ENCODE results near the gene ATG14.

DNA sequence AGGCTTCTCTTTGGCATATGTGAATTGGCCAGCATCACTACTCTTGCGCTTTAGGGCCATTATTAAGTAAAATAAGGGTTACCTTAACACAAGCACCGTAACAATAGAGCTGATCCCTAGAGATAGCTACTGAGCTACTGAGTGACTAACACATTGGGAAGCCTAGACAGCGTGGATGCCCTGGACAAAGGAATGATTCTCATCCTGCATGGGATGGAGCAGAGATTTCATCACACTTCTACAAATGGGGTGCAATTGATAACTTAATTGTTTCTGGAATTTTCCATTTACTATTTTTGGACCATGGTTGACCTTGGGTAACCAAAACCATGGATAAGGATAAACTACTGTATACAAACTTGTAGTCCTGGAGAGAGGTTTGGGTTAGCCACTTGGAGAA lies 83.3 kb downstream of the ATG14 start:
- TF ChIP-seq, protein P1, sequence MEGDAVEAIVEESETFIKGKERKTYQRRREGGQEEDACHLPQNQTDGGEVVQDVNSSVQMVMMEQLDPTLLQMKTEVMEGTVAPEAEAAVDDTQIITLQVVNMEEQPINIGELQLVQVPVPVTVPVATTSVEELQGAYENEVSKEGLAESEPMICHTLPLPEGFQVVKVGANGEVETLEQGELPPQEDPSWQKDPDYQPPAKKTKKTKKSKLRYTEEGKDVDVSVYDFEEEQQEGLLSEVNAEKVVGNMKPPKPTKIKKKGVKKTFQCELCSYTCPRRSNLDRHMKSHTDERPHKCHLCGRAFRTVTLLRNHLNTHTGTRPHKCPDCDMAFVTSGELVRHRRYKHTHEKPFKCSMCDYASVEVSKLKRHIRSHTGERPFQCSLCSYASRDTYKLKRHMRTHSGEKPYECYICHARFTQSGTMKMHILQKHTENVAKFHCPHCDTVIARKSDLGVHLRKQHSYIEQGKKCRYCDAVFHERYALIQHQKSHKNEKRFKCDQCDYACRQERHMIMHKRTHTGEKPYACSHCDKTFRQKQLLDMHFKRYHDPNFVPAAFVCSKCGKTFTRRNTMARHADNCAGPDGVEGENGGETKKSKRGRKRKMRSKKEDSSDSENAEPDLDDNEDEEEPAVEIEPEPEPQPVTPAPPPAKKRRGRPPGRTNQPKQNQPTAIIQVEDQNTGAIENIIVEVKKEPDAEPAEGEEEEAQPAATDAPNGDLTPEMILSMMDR (IDR thresholded peaks at IDR 0.05) = no peak
- no peak for TF ChIP-seq POLR2A (IDR thresholded peaks at IDR 0.05)

Measured in uterus (tissue), 2 donors.